Karpas-422 (cell line): Measurements from ENCODE around the gene UTF1. TPM values are rescaled to one million over a fixed set of nuclear protein-coding genes. Genes with fewer than 3 reads are reported as not detected.

Experiments used
- DNase-seq: peaks from one replicate; pipeline ENCODE4 v3.0.0-alpha.2; 2015
- H2AFZ ChIP-seq: fragments of 200-600 bp; sonication (generic); 2 replicates; pipeline ENCODE4 v1.6.1; 2014; ENCODE audit warnings: antibody characterized with exemption, low read length, mixed read lengths
- H3K27ac ChIP-seq: fragments of 200-600 bp; sonication (generic); 2 replicates; pipeline ENCODE4 v1.5.1; 2014; ENCODE audit warnings: mild to moderate bottlenecking, low read length, moderate library complexity
- H3K27me3 ChIP-seq: fragments of 200-600 bp; sonication (generic); 2 replicates; pipeline ENCODE4 v1.6.1; 2014; ENCODE audit warnings: low read length, mixed read lengths
- H3K36me3 ChIP-seq: fragments of 200-600 bp; sonication (generic); 2 replicates; pipeline ENCODE4 v1.6.1; 2014; ENCODE audit warnings: low read length, mixed read lengths; ENCODE audit not compliant: insufficient read depth
- H3K4me1 ChIP-seq: fragments of 200-600 bp; sonication (generic); 2 replicates; pipeline ENCODE4 v1.6.1; 2014; ENCODE audit warnings: mild to moderate bottlenecking, low read length, mixed read lengths
- H3K4me2 ChIP-seq: fragments of 200-600 bp; sonication (generic); 2 replicates; pipeline ENCODE4 v1.6.1; 2014; ENCODE audit warnings: low read length, low read depth, mild to moderate bottlenecking; ENCODE audit not compliant: poor library complexity, severe bottlenecking
- H3K4me3 ChIP-seq: fragments of 200-600 bp; sonication (generic); 2 replicates; pipeline ENCODE4 v1.5.1; 2014; ENCODE audit warnings: mild to moderate bottlenecking, antibody characterized with exemption, low read length, mixed read lengths
- H3K79me2 ChIP-seq: fragments of 200-600 bp; sonication (generic); 2 replicates; pipeline ENCODE4 v1.6.1; 2014; ENCODE audit warnings: mild to moderate bottlenecking, low read length, mixed read lengths
- H3K9ac ChIP-seq: fragments of 200-600 bp; sonication (generic); 2 replicates; pipeline ENCODE4 v1.6.0; 2014; ENCODE audit warnings: low read length
- H3K9me2 ChIP-seq: fragments of 200-600 bp; sonication (generic), shearing (Covaris generic); replicated peaks from 2 replicates; pipeline ENCODE4 v1.6.0; 2014; ENCODE audit warnings: mild to moderate bottlenecking, low read length, moderate library complexity; ENCODE audit not compliant: insufficient read depth
- H3K9me3 ChIP-seq: fragments of 300-700, 200-600 bp; sonication (generic); 2 replicates; pipeline ENCODE4 v1.6.1; 2014; ENCODE audit warnings: low read length, mixed read lengths
- H4K20me1 ChIP-seq: fragments of 200-600 bp; sonication (generic); 2 replicates; pipeline ENCODE4 v1.6.1; 2014; ENCODE audit warnings: mild to moderate bottlenecking, antibody characterized with exemption, low read length, low read depth; ENCODE audit not compliant: insufficient read depth
- total RNA-seq: library from RNA; depleted of rRNA; stranded (reverse); fragments of >200 nt; shearing (Covaris generic); gene quantifications from 2 replicates; pipeline ENCODE4 v1.2.3, GENCODE V29; 2014; ENCODE audit warnings: low replicate concordance

UTF1 gene
- total RNA-seq, 1 experiment from 2014 or later, result not detected

DNA sequence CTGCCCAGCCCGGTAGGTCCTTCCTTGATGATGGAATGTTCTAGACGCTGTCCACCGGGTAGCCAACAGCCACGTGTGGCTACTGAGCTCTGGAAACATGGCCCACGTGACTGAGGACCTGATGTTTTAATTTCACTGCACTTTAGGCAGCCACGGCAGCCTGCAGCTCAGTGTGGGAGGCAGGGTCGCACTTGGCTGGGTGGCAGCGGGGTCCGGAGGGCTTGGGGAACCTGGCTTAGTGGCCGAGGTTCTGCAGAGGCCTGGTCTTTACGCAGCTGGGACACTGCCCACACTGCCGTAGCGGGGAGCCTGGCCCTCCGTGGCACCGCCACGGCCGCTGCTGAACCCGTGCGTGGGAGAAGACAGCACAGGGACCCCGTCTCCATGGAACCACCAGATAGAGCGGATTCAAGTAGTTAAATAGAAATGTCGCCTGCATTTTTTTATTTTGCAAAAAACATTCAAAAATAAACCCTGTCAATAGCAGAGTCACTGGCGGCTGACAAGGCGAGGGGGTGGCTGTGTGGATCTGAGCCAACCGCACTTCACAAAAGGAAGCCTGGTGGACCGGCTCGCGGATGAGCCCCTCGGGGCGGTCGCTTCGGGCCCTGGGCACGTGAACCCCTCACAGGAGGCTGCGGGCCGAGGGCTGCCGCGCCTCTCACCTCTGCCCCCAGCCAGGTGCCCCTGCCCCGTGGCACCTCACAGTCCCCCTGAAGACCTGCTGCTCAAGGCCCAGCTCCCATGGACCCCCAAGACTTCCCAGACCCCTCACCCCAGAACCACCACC, 25.6 kb upstream of the UTF1 start:
- Histone ChIP-seq H3K27me3 (no peaks in the 10 kb centered on the region), H3K36me3 (no peaks in the 10 kb centered on the region), H2AFZ (no peak overlapping the region), H3K4me1 (no peaks in the 10 kb centered on the region), H4K20me1 (no peaks in the 10 kb centered on the region), H3K9me3 (no peaks in the 10 kb centered on the region), H3K4me2 (no peak overlapping the region), H3K27ac (no peak overlapping the region), H3K79me2 (no peaks in the 10 kb centered on the region), H3K9me2 (no peaks in the 10 kb centered on the region), H3K9ac (no peak overlapping the region), H3K4me3 (no peak overlapping the region)
- DNase-seq, result no peak

DNA sequence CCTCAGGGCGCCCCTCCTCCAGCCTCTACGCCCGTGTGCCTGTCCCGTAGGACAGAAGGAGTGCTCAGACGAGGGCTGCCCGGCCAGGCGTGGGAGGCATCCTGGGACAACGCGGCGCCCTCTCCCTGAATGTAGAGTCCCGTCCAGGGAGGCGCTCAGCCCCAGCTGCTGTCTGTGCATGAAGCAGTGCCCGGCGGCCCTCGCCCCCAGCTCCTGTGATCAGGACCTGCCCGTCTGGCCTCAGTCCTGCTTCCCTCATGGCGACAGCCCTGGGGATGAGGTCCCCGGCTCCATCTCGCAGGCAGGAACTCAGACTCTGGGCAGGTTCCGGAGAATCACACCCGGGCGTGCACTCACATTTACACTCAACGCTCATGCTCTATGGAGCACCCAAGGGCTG, 24.9 kb upstream of the UTF1 start:
- Histone ChIP-seq H3K27ac (no peak overlapping the region), H3K4me3 (no peak overlapping the region), H3K4me2 (no peak overlapping the region), H3K27me3 (no peaks in the 10 kb centered on the region), H2AFZ (no peak overlapping the region), H4K20me1 (no peaks in the 10 kb centered on the region), H3K79me2 (no peaks in the 10 kb centered on the region), H3K36me3 (no peaks in the 10 kb centered on the region), H3K9ac (no peak overlapping the region), H3K9me3 (no peaks in the 10 kb centered on the region), H3K9me2 (no peaks in the 10 kb centered on the region), H3K4me1 (no peaks in the 10 kb centered on the region)
- no peak for DNase-seq

GRCh38 chr10:133206356-133207040, 23.5 kb upstream of the UTF1 start:
- no peaks in the 10 kb centered on the region for H3K4me1 ChIP-seq
- H3K9me2 ChIP-seq, result no peaks in the 10 kb centered on the region
- no peak overlapping the region for H3K9ac ChIP-seq
- H3K4me3 ChIP-seq, result no peak overlapping the region
- no peak overlapping the region for H3K4me2 ChIP-seq
- H4K20me1 ChIP-seq, result no peaks in the 10 kb centered on the region
- H3K27me3 ChIP-seq, result no peaks in the 10 kb centered on the region
- H2AFZ ChIP-seq, result no peak overlapping the region
- no peaks in the 10 kb centered on the region for H3K79me2 ChIP-seq
- H3K9me3 ChIP-seq, result no peaks in the 10 kb centered on the region
- no peak overlapping the region for H3K27ac ChIP-seq
- no peak for DNase-seq
- H3K36me3 ChIP-seq, result no peaks in the 10 kb centered on the region

DNA sequence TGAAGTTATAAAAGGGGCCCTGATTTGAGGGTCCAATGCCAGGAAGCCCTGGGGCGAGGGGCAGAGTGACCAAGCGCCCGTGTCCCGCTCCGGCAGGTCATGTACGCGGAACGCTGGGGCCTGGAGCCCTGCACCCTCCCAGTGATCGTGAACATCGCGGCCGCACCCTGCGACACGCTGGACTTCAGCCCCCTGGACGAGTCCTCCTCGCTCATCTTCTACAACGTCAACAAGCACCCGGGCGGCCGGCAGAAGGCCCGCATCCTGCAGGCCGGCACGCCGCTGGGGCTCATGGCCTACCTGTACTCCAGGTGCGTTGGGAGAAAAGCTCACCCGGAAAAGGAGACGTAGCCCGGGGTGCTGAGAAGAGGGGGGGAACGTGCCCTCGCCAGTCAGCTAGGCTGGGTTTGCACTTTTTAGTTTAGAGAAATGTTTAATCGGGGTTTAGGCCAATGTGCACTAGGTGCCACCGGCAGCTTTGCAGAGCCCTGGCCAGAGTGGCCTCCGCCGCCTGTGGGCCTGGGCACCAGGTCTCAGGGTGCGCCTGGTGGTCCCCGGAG, 22.9 kb upstream of the UTF1 start:
- H3K27ac ChIP-seq, result no peak overlapping the region
- no peak overlapping the region for H3K4me3 ChIP-seq
- H3K4me2 ChIP-seq, result no peak overlapping the region

GRCh38 chr10:133207627-133208026, 22.4 kb upstream of the UTF1 start:
- Histone ChIP-seq H3K4me3 (no peak overlapping the region), H3K27me3 (no peaks in the 10 kb centered on the region), H3K4me2 (no peak overlapping the region), H3K79me2 (no peaks in the 10 kb centered on the region), H3K27ac (no peak overlapping the region), H3K9me2 (no peaks in the 10 kb centered on the region), H3K9me3 (no peaks in the 10 kb centered on the region), H4K20me1 (no peaks in the 10 kb centered on the region), H3K4me1 (no peaks in the 10 kb centered on the region), H3K9ac (no peak overlapping the region), H2AFZ (no peak overlapping the region), H3K36me3 (no peaks in the 10 kb centered on the region)
- DNase-seq, result no peak

More for the DNA sequence above, 22.9 kb upstream of the UTF1 start:
- Histone ChIP-seq H3K9me3 (no peaks in the 10 kb centered on the region), H3K27me3 (no peaks in the 10 kb centered on the region), H3K79me2 (no peaks in the 10 kb centered on the region), H3K9me2 (no peaks in the 10 kb centered on the region), H3K4me1 (no peaks in the 10 kb centered on the region), H3K9ac (no peak overlapping the region), H2AFZ (no peak overlapping the region), H4K20me1 (no peaks in the 10 kb centered on the region), H3K36me3 (no peaks in the 10 kb centered on the region)
- DNase-seq, result no peak

- H3K9me3 ChIP-seq, result no peaks in the 10 kb centered on the region
- H3K27me3 ChIP-seq, result no peaks in the 10 kb centered on the region
- no peak overlapping the region for H3K4me2 ChIP-seq
- H3K4me1 ChIP-seq, result no peaks in the 10 kb centered on the region
- no peak overlapping the region for H2AFZ ChIP-seq
- H3K4me3 ChIP-seq, result no peak overlapping the region
- no peak for DNase-seq
- H3K36me3 ChIP-seq, result no peaks in the 10 kb centered on the region
- H4K20me1 ChIP-seq, result no peaks in the 10 kb centered on the region
- H3K9me2 ChIP-seq, result no peaks in the 10 kb centered on the region
- H3K79me2 ChIP-seq, result no peaks in the 10 kb centered on the region
- no peak overlapping the region for H3K27ac ChIP-seq
- no peak overlapping the region for H3K9ac ChIP-seq
These were observed 21.6 kb upstream of the UTF1 start for GRCh38 chr10:133208466-133208865.

DNA sequence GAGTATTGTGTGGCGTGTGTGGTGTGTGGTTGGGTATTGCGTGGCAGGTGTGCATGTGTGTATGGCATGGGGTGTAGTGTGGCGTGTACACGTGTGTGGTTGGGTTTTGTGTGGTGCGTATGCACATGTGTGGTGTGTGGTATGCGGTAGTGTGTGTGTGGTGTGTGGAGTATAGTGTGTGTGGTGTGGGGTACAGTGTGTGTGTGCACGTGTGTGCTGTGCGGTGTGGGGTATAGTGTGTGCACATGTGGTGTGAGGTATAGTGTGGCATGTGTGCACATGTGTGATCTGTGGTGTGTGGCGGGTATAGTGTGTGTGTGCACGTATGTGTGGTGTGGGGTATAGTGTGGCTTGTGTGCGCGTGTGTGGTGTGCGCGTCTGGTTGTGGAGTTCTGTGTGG, 20.9 kb upstream of the UTF1 start:
- no peak overlapping the region for H2AFZ ChIP-seq
- H3K36me3 ChIP-seq, result no peaks in the 10 kb centered on the region
- no peak for DNase-seq
- H3K4me3 ChIP-seq, result no peak overlapping the region
- H3K27ac ChIP-seq, result no peak overlapping the region
- H3K4me2 ChIP-seq, result no peak overlapping the region
- no peak overlapping the region for H3K9ac ChIP-seq
- H3K4me1 ChIP-seq, result no peaks in the 10 kb centered on the region
- no peaks in the 10 kb centered on the region for H4K20me1 ChIP-seq
- H3K27me3 ChIP-seq, result no peaks in the 10 kb centered on the region
- no peaks in the 10 kb centered on the region for H3K9me2 ChIP-seq
- H3K9me3 ChIP-seq, result no peaks in the 10 kb centered on the region
- H3K79me2 ChIP-seq, result no peaks in the 10 kb centered on the region

GRCh38 chr10:133209641-133210040, 20.4 kb upstream of the UTF1 start:
- Histone ChIP-seq H3K36me3 (no peaks in the 10 kb centered on the region), H3K9me3 (no peaks in the 10 kb centered on the region), H4K20me1 (no peaks in the 10 kb centered on the region), H3K9me2 (no peaks in the 10 kb centered on the region), H2AFZ (no peak overlapping the region), H3K4me1 (no peaks in the 10 kb centered on the region), H3K4me2 (no peak overlapping the region), H3K9ac (no peak overlapping the region), H3K79me2 (no peaks in the 10 kb centered on the region), H3K27me3 (no peaks in the 10 kb centered on the region), H3K4me3 (no peak overlapping the region), H3K27ac (no peak overlapping the region)
- no peak for DNase-seq
